ENCODE measurements around the gene RASSF3.
"Not testable (repeated sequence)": the region's sequence is repeated elsewhere in the genome, so short reads cannot be mapped to it uniquely, and the experiment has no call there.

The RASSF3 gene

GRCh38 chr12:64688715-64689114 lies 78.4 kb downstream of the RASSF3 start:
- no peak overlapping the region for H3K4me3 ChIP-seq (ENCODE audit: low read depth, low read length, poor library complexity, severe bottlenecking)
- TF ChIP-seq CTCF (IDR thresholded peaks at IDR 0.05; ENCODE audit: low read length): no peak
- no peak overlapping the region for H2AFZ ChIP-seq (ENCODE audit: low read length)
- no peaks in the 10 kb centered on the region for H3F3A ChIP-seq (ENCODE audit: insufficient read depth, low read length)
- H3K4me1 ChIP-seq (ENCODE audit: insufficient read depth, low read length, severe bottlenecking): no peaks in the 10 kb centered on the region
- no peaks in the 10 kb centered on the region for H4K20me1 ChIP-seq (ENCODE audit: insufficient read depth, low read length)
- peaks cover 43% of the 10 kb centered on the region for H3K36me3 ChIP-seq (ENCODE audit: insufficient read depth, low read length)
- no peak overlapping the region for H3K4me2 ChIP-seq (ENCODE audit: low read length)
- no peaks in the 10 kb centered on the region for H3K79me2 ChIP-seq (ENCODE audit: insufficient read depth, low read length)
- H3K27ac ChIP-seq (ENCODE audit: low read depth, low read length, poor library complexity, severe bottlenecking): no peak overlapping the region
- no peaks in the 10 kb centered on the region for H3K9me2 ChIP-seq (ENCODE audit: low read depth, low read length)
- H3K9ac ChIP-seq (ENCODE audit: low read length): no peak overlapping the region
- no peaks in the 10 kb centered on the region for H3K9me3 ChIP-seq (ENCODE audit: low read length)
- H3K27me3 ChIP-seq (ENCODE audit: insufficient read depth, low read length): no peaks in the 10 kb centered on the region

- not testable (repeated sequence) for H3K4me2 ChIP-seq (ENCODE audit: low read length); H3K27me3 ChIP-seq (ENCODE audit: insufficient read depth, low read length); H3K9me2 ChIP-seq (ENCODE audit: low read depth, low read length); H3K9ac ChIP-seq (ENCODE audit: low read length); H3K27ac ChIP-seq (ENCODE audit: low read depth, low read length, poor library complexity, severe bottlenecking); H2AFZ ChIP-seq (ENCODE audit: low read length); H3K4me3 ChIP-seq (ENCODE audit: low read depth, low read length, poor library complexity, severe bottlenecking); H3K4me1 ChIP-seq (ENCODE audit: insufficient read depth, low read length, severe bottlenecking); H3K79me2 ChIP-seq (ENCODE audit: insufficient read depth, low read length); H4K20me1 ChIP-seq (ENCODE audit: insufficient read depth, low read length); H3F3A ChIP-seq (ENCODE audit: insufficient read depth, low read length); H3K9me3 ChIP-seq (ENCODE audit: low read length)
- H3K36me3 ChIP-seq (ENCODE audit: insufficient read depth, low read length): peaks cover 37% of the 10 kb centered on the region
Measured at GRCh38 chr12:64690236-64690635, 79.9 kb downstream of the RASSF3 start.

- Histone ChIP-seq H3K79me2 (ENCODE audit: insufficient read depth, low read length) (no peaks in the 10 kb centered on the region), H4K20me1 (ENCODE audit: insufficient read depth, low read length) (no peaks in the 10 kb centered on the region), H2AFZ (ENCODE audit: low read length) (no peak overlapping the region), H3K9me3 (ENCODE audit: low read length) (no peaks in the 10 kb centered on the region), H3K27ac (ENCODE audit: low read depth, low read length, poor library complexity, severe bottlenecking) (no peak overlapping the region), H3F3A (ENCODE audit: insufficient read depth, low read length) (no peaks in the 10 kb centered on the region), H3K4me3 (ENCODE audit: low read depth, low read length, poor library complexity, severe bottlenecking) (no peak overlapping the region), H3K27me3 (ENCODE audit: insufficient read depth, low read length) (no peaks in the 10 kb centered on the region), H3K4me2 (ENCODE audit: low read length) (no peak overlapping the region), H3K9me2 (ENCODE audit: low read depth, low read length) (no peaks in the 10 kb centered on the region), H3K4me1 (ENCODE audit: insufficient read depth, low read length, severe bottlenecking) (no peaks in the 10 kb centered on the region), H3K36me3 (ENCODE audit: insufficient read depth, low read length) (peaks cover 30% of the 10 kb centered on the region; the same call in 1 of the 2 replicates), H3K9ac (ENCODE audit: low read length) (no peak overlapping the region)
- TF ChIP-seq CTCF (IDR thresholded peaks at IDR 0.05; ENCODE audit: low read length) (no peak), EZH2 (IDR thresholded peaks at IDR 0.05; ENCODE audit: borderline replicate concordance, low read length) (no peak)
Measured at GRCh38 chr12:64691227-64691794, 81.0 kb downstream of the RASSF3 start.

GRCh38 chr12:64691795-64692583 lies 81.7 kb downstream of the RASSF3 start:
- H3K27me3 ChIP-seq (ENCODE audit: insufficient read depth, low read length): no peaks in the 10 kb centered on the region
- no peaks in the 10 kb centered on the region for H3K4me1 ChIP-seq (ENCODE audit: insufficient read depth, low read length, severe bottlenecking)
- H3K4me2 ChIP-seq (ENCODE audit: low read length): no peak overlapping the region
- no peak overlapping the region for H3K27ac ChIP-seq (ENCODE audit: low read depth, low read length, poor library complexity, severe bottlenecking)
- no peaks in the 10 kb centered on the region for H4K20me1 ChIP-seq (ENCODE audit: insufficient read depth, low read length)
- H3K9ac ChIP-seq (ENCODE audit: low read length): no peak overlapping the region
- no peak overlapping the region for H2AFZ ChIP-seq (ENCODE audit: low read length)
- TF ChIP-seq CTCF (IDR thresholded peaks at IDR 0.05; ENCODE audit: low read length) (no peak), EZH2 (IDR thresholded peaks at IDR 0.05; ENCODE audit: borderline replicate concordance, low read length) (no peak)
- H3K4me3 ChIP-seq (ENCODE audit: low read depth, low read length, poor library complexity, severe bottlenecking): no peak overlapping the region
- H3K9me2 ChIP-seq (ENCODE audit: low read depth, low read length): no peaks in the 10 kb centered on the region
- H3K79me2 ChIP-seq (ENCODE audit: insufficient read depth, low read length): no peaks in the 10 kb centered on the region
- no peaks in the 10 kb centered on the region for H3F3A ChIP-seq (ENCODE audit: insufficient read depth, low read length)
- H3K36me3 ChIP-seq (ENCODE audit: insufficient read depth, low read length): peaks cover 24% of the 10 kb centered on the region; the same call in 1 of the 2 replicates
- no peaks in the 10 kb centered on the region for H3K9me3 ChIP-seq (ENCODE audit: low read length)
